Superior temporal gyrus (tissue), 1 donor: ENCODE data around the gene CLDN15.
"Not testable (repeated sequence)": the region's sequence is repeated elsewhere in the genome, so short reads cannot be mapped to it uniquely, and the experiment has no call there.

Source experiments
- DNase-seq: peaks from one replicate; pipeline ENCODE4 v3.0.0-alpha.2; 2016; ENCODE audit errors: extremely low spot score

CLDN15 gene, protein sequence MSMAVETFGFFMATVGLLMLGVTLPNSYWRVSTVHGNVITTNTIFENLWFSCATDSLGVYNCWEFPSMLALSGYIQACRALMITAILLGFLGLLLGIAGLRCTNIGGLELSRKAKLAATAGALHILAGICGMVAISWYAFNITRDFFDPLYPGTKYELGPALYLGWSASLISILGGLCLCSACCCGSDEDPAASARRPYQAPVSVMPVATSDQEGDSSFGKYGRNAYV

DNA sequence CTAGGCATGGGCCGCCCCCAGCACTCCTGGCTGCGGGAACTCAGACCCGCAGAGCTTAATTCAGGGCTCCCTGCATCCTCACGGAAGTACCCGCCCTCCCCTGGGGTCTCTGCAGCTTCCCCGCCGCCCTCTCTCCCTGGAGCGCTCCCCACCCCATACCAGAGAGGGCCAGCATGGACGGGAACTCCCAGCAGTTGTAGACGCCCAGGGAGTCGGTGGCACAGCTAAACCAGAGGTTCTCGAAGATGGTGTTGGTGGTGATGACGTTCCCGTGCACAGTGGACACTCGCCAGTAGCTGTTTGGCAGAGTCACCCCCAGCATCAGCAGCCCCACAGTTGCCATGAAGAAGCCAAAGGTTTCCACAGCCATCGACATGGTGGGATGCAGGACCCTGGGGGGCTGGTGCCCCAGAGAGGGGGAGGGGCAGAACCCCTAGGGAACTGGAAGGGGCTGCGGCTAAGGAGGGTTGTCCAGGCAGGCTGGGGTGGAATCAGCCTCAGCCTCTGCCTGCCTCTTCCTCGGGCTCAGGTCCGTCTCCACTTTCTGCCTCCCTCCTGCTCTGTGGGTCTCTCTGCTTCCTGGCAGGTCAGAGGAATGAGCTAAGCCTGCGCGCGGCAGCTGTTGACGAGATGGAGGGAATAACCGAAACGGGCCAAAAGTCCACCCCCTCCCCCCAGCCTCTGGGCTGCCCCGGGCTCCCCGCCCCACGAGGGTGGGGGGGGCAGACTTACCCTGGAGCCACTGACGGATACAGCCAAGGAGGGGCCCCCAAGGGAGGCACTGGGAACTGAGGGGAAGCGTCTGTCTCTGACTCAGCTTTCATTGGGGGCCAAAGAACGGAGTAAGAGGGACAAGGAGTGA, at the start of gene CLDN15:
CLDN15 (minus strand) TSS at position 597 of the 862 bp plus-strand sequence; CDS start at position 376, 221 bp downstream.
- DNase-seq, result no peak

DNA sequence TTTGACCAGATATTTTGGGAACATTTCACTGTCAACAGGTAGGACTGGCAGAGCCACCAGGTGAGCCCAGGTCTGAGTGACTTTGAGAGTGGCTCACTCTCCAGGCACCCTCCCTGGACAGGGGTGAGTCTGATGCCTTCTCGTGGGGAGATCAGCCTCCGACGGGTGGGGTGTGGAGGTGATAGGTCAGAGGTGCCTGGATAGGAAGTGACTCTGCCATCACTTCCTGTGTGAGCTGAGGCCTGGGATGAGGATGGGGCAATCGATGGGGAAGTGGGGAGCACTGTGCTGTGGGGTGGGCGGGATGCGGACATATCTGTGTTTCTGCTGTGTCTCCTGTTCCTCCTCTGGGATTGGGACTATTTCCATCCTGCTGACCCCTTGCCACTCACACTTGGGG, 49.4 kb upstream of the CLDN15 start:
- DNase-seq, result no peak

DNA sequence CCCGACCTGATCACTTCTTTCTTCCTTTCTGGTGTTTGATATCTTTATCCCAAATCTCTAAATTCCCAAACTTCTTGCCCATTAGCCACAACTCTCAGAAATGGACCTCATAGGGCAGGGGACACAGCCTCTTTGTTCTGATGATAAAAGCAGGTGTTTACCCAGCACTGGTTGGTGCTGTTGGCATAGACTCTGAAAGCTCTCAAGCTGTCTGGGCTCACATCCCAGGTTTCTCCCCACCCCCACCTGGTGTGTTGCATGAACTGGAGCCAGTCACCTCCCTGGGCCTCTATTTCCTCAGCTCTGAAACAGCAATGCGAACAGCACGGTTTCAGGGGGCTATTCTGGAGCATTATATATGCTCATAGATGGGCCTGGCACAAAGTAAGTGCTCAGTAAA, 48.3 kb upstream of the CLDN15 start:
- not testable (repeated sequence) for DNase-seq

DNA sequence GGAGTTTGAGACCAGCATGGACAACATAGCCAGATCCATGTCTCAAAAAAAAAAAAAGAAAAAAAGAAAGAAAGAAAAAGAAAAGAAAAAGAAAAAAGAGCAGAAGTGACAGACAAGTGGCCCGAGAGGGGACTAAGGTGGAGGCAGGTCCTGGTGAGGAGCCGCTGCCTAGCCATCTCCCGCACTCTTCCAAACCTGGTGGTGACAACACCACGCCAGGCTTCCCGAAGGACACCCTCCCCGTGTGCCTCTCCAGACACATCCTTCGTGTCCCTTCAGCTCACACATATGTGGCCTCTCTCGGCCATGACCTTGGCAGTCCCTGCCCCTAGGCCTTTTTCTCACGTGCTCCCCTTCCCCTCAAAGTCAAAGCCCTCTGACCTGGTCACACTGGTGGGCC, 47.6 kb upstream of the CLDN15 start:
- DNase-seq, result no peak

DNA sequence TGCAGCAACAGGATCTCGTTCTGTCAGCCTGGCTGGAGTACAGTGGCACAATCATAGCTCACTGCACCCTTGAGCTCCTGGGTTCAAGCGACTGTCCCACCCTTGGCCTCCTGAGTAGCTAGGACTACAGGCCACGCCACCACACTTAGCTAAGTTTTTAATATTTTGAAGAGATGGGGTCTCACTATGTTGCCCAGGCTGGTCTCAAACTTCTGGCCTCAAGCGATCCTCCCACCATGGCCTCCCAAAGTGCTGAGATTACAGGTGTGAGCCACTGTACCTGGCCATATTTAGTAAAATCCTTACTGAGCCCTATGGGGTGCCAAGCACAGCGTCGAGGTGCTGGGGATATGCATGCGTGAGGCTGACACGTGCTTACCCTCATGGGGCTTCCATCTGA, 43.3 kb upstream of the CLDN15 start:
- DNase-seq, result not testable (repeated sequence)

DNA sequence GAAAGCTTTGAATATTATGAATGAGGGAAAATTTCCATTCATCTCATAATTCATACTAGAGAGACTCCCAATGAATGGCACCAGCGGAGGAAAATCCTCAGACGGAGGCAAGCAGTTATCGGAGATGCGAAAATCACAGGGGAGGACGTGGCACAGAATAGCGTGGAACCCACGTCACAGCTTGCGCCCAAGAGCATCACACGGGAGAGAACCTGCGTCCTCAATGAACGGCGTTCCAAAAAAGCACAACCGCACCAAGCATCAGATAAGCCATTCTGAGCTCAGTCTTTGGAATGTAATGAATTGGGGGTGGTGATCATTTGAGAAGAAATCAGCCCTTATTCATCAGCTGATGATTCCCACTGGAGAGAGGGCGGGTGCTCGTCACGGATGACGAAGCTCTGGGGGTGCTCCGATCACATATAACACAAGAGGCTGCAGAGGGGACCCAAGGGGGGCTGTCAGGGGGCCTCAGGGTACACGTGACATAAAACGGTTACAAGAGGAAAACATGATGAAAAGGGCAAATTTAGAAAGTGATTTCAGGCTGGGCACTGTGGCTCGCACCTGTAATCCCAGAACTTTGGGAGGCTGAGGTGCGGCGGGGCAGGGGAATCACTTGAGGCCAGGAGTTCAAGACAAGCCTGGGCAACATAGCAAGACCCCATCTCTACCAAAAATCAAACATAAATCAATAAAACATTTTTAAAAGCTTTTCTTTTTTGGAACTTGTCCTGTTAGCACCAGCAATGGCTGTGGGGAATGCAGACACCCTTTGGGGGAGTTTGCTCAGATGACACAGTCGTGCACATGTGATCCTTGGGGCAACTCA, 41.1 kb upstream of the CLDN15 start:
- no peak for DNase-seq

DNA sequence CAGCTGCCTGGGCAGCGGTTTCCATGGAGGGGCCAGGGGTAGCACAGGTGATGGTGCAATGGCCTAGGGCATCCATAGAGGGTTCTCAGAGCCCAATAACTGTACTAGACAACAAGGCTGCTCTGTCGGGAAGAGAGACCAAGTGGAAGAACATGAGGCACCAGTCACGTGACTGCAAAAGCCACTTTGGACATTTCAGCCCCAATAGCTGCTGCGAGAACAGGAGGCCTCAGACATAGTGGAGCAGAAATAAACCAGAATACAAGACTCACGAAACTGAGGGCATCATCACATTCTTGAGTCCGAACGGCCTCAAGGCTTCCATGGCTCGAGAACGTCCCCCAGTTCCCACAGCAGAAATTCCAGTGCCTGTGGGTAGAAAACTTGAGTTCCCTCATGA, 39.6 kb upstream of the CLDN15 start:
- no peak for DNase-seq

DNA sequence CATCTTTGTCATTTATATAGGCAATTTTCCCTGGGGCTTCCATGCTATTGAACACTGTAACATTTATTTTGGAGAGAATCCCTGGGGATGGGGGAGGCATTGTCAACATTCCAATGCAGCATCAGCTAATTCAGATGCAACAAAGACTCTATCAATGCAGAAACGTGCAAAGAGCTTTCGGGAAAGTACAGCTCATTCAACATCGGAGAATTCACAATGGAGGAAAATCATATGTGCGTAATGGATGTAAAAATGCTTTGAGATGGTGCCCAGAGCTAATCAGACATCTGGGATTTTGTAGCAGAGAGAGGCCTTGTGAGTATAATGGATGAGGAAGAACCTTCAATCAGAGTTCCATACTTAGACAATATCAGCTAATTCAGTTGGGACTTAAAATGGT, 35.6 kb upstream of the CLDN15 start:
- DNase-seq, result no peak

DNA sequence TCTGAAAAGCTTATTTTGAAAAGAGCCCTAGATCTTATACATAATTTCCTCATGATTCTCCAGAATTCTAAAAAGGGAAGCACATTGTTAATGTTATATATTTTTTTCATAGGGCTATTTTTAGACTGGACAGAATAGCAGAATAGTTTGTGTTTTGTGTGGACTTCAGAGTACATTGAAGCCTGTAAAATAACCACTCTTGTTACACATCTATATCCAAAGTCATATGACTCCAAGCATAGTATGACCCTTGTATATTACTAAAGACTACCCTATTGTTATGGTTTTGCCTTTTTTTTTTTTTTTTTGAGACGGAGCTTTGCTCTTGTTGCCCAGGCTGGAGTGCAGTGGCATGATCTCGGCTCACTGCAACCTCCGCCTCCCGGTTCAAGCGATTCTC, 33.4 kb upstream of the CLDN15 start:
- peak; percentile 79 for DNase-seq

DNA sequence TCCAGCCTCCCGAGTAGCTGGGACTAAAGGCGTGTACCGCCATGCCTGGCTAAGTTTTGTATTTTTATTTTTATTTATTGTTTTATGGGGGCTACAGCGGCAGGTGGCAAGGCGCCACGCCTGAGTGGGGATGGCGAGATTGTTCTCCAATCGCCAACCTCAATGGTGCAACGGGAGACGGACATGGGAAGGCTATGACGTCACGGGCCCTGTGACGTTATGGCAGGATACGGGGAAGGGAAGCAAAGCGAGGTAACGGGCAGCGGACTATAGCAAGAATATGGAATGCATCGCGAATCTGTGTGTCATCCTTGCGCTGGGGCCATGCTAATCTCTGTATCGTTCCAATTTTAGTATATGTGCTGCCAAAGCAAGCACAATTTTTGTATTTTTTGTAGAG, 32.1 kb upstream of the CLDN15 start:
- no peak for DNase-seq

DNA sequence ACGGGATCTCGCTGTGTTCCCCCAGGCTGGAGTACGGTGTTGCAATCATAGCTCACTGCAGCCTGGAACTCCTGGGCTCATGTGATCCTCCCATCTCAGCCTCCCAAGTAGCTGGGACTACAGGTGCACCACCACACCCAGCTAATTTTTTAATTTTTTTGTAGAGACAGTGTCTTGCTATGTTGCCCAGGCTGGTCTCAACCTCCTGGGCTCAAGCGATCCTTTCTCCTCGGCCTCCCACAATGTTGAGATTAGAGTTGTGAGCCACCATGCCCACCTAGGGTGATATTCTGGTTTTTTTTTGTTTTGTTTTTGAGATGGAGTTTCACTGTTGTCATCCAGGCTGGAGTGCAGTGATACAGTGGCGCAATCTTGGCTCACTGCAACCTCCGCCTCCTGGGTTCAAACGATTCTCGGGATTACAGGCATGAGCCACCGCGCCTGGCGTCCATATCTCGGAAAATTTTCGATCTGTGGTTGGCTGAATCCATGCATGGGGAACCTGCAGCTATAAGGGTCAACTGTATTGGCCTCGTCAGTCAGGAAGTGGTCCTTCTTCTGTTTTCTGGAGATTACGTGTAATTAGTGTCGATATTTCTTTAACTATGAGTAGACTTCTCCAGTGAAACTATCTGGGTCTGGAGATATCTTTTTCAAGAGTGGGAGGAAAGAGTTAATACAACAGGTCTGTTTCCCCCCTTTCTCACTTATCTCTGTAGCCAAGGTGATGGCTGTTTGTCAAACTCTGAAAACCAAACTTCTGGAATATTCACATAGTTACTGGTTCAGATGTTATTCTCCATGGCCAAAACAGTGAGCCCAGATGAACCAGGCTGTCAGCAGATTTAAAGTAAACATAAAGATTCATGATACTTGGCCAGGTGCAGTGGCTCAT, 28.3 kb upstream of the CLDN15 start:
- no peak for DNase-seq

DNA sequence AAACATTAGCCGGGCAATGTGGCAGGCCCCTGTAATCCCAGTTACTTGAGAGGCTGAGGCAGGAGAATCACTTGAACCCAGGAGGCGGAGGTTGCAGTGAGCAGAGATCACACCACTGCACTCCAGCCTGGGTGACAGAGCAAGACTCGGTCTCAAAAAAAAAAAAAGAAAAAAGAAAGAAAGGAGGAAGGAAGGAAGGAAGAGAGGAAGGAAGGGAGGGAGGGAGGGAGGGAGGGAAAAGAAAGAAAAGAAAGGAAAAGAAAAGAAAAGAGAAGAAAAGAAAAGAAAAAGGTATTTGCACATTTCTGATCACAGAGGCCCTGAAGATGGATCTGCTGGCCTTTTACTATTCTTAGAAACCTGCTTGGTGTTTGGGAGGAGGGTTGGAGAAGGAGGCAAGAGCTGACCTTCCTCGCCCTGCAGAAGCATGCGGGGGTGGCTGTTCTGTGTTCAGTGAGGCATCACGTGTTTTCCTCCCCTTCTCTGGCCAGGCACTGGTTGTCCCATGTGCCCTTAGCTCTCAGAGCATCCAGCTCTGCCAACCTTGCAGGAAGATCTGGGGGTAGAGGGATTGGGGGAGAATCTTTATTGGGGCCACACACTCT, 26.6 kb upstream of the CLDN15 start:
- not testable (repeated sequence) for DNase-seq

DNA sequence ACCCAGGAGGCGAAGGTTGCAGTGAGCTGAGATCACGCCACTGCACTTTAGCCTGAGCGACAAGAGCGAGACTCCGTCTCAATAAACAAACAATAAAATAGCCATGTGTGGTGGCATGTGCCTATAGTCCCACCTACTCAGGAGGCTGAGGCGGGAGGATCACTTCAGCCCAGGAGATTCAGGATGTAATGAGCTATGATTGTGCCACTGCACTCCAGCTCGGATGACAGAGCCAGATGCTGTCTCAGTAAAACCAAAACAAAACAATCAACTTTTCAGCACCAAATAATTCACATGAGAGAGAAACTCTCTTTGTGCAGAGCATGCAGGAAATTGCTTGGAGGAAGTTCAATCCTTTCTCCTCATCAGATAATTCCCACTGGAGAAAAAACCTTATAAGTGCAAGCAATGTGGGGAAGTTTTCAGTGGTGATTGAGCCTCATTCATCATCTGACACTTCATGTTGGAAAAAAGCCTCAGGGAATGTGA, 20.7 kb upstream of the CLDN15 start:
- DNase-seq, result peak; percentile 10

DNA sequence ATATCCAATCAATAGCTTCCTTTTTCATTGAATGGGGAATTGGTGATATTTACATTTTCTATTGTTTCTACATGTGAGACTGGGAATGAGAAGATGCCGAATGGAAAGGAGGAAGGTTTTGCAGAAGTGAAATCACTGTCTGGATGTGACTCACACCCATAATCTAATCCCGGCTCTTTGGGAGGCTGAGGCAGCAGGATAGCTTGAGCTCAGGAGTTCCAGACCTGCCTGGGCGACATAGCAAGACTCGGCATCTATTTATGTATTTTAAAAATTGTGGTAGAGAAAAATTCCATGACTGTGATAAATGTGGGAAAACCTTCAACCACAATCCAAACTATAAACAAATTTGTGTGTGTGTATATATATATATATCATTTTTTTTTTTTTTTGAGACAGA, 18.2 kb upstream of the CLDN15 start:
- DNase-seq, result no peak

DNA sequence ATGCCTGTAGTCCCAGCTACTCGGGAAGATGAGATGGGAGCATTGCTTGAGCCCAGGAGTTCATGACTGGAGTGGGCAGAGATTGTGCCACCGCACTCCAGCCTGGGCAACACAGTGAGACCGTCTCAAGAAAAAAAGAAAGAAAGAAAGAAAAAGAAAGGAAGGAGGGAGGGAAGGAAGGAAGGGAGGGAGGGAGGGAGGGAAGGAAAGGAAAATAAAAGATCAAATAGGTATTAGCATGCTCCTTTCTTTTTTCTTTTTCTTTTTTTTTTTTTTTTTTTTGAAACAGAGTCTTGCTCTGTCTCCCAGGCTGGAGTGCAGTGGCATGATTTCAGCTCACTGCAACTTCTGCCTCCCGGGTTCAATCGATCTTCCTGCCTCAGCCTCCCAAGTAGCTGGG, 15.6 kb upstream of the CLDN15 start:
- DNase-seq, result not testable (repeated sequence)

DNA sequence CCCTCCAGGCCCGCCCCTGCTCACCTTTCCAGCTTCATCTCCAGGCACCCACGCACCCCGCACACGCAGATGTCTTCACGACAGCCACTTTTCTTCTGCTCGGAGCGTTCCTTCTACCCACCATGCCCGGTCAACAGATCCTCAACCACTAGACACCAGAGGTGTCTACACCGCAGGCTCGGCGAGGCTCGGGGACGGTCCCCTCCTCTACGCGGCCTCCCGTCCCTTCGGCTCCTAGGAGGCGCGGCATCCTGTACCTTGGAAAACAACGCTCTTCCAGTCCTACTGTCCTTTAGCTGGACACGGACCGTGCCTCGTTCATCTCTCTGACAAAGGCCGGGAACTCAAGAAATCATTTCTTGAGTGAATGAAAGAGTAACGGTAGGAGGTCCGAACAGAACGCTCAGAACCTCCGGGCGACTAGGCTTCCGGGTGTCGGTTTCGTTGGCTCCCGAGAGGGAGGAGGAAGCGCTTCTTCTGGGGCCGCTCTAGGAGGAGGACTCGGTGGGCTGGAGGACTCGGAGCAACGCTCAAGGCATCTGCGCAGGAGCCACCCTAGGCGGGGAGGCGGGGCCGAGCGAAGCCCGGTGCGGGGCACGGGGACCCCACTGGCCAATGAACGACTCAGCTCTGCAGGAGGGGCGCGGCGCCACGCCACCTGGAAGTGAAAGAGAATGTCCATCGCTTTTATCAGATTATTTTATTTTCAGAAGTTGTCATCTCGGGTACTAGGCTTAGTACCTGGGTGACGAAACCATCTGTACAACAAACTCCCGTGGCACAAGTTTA, 14.5 kb upstream of the CLDN15 start:
- peak; percentile 96 for DNase-seq

DNA sequence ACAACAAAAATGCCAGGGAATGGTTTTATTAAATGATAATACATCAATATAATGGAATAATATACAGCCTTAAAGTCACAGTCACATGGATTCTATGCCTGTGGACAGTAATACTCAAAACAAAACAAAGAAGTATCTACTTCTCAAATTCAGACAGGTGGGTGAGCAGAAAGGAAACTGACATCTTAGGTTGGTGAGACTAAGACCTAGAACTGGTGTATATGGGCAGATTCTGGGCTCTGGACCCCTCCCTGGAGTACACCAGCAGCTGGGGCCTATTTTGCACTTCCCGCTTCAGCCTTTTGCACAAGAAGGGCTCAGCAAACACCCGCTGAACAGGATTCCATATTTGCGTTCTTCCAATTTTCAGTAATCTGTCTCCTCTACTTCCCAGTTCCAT, 12.7 kb upstream of the CLDN15 start:
- no peak for DNase-seq

DNA sequence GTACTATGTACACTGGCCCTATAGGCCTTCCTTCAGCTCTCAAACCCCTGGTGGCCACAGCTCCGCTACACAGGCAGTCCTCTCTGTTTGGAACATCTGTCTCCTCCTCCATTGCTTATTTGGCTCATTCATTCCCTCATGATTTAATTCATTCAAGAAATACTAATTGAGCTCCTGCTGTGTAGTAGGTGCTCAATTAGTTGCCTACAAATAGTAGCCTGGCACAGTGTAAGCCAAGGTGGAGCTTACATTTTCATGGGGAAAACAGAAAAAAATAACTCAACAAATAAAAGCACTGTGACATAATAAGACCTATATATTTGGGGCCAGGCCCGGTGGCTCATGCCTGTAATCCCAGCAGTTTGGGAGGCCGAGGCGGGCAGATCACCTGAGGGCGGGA, 10.7 kb upstream of the CLDN15 start:
- DNase-seq, result no peak

DNA sequence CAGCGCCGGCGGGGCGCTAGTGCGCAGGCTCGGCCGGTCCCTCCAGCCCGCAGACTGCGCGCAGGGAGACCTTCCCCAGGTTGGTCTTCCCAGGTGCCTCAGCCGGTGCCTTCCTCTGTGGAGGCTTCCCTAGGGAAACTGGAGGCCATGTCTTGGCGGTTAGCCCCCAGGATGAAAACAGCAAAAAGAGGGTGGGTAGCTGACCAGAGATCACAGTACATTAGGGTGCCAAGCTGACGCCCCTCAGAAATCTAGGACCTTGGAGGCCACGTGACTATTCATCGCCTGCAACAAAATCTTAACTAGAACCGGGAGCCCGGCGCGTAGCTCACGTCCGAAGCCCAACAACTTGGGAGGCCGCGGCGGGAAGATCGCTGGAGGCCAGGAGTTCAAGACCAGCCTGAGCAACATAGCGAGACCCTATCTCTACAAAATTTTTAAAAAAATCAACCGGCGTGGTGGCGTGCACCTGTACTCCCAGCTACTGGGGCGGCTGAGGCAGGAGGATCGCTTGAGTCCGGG, 7.6 kb upstream of the CLDN15 start:
- no peak for DNase-seq
